8988T (cell line): ENCODE results near the gene SEMA5A.

Source experiments
- DNase-seq: peaks from one replicate; pipeline ENCODE4 v3.0.0; 2011

SEMA5A gene

DNA sequence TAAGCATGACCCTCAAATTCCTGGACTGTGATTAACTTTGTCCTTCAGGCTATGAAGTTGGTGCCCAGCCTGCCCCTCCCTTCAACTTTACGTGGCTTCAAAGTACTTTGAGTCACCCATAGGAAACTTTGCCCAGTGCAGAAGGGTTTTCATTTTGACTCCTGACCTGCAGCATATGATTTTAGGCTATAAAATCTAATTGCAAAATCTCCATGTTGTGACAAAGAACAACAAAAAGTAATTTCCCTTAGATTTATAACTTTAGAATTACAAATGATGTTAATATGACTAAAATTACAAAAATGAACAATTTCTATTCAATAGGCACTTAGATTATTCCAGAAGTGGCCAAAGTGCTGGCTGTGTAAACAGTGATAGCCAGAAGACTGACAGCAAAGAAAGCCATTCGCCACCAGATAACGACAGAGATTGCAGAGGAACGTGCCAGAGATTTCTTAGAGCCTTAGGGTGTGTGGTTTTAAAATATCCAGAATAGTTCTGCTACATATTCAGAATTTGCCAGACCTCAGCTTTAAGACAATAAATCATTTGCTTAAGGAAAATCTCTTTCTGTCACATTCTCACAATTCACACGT lies 197.4 kb downstream of the SEMA5A start:
- DNase-seq, result no peak

DNA sequence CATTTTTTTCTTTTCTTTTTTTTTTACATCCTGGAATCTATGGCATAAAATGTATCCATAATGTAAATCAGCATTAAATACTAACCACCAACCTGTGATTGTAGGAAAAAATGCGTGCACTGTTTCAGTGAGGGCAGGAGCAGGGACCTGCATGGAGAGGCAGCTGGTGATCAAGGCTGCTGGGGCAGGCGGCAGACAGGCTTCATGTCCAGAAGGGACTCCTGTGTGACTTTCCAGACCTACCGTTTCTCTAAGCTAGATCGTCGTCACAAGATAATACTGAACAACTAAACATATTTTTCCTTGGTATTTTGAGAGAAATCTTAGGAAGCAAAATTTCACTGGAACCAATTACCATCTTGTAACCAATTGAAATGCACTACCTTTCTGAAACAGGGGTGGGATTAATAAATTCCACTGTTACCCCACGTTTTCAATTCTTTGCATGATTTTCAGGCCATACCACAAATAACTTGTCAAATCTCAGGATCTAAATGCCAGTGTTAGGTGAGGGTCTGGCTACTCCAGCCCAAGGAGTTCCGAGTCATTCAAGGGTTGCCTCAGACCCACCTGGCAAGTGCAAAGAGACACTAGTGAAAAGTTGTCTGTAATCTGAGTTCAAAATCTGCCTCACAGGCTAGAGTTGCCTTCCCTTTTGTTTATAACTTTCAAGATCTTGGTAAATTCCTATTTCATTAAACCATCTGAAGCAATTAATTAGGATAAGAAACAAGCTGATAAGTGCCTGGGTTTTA lies 198.2 kb downstream of the SEMA5A start:
- no peak for DNase-seq

DNA sequence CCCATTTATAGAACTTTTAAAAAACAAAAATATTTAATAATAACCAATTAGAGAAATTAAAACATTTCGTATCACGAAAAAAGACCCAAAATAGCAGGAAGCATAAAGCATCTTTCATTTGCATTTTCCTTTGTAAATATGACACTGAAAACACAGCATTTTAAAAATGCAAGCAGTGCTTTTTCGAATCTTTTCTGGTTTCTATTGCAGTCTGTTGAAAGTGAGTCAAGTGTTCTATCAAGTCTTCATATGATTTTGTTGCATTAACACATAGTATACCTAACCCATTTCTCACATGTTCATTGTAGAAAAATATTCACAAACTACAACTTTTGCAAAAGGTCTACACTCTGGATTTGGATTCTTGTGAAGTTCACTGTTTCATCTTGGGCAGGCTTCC lies 198.8 kb downstream of the SEMA5A start:
- no peak for DNase-seq

DNA sequence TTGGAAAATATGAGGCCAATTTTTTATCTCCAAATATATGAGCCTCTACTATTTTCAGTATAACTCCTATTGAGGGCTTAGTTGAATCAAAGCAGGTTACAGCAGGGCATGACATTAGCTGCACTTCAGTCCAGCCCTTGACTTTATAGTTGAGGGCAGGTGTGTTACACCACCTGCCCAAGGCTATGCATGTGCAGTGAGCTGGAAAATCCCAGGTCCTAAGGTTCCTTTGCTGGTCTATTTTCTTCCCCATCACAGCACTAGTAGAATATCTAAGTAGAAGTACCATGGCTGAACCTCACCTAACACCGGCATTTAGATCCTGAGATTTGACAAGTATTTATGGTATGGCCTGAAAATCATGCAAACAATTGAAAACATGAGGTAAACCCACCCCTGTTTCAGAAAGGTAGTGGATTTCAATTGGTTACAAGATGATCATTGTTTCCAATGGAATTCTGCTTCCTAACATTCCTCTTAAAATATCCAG lies 201.1 kb downstream of the SEMA5A start:
- DNase-seq, result no peak

DNA sequence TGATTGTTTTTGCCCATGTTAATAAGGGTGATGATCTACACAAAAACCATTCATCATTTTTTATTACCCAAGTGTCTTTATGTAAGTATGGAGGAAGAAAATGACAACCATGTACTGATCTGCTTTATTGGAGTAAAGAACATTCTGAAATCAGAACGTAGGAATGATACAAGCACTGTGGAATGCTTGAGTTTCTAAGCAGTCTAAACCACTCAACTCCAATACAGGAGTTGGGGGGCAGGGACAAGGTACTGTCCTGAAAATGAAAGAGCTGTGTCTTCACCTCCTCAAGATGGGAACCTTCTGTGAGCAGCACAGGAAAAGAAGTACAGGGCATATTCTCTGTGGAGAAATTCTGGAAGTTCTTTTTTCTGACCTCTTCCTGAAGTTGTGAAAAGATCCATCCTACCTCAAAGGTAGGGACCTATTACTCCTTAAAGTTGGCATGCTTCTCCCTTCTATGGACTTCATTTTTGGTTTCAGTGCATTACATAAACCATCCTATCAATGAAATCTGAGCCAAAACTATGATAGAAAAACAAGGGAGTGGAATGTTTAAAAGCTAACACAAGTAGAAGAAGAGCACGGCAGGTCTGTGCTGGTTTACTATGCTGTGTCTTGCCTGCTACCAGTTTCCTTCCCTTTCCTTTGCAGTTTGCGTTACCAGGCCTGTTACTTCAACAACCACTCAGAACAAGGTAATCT lies 202.6 kb downstream of the SEMA5A start:
- no peak for DNase-seq

DNA sequence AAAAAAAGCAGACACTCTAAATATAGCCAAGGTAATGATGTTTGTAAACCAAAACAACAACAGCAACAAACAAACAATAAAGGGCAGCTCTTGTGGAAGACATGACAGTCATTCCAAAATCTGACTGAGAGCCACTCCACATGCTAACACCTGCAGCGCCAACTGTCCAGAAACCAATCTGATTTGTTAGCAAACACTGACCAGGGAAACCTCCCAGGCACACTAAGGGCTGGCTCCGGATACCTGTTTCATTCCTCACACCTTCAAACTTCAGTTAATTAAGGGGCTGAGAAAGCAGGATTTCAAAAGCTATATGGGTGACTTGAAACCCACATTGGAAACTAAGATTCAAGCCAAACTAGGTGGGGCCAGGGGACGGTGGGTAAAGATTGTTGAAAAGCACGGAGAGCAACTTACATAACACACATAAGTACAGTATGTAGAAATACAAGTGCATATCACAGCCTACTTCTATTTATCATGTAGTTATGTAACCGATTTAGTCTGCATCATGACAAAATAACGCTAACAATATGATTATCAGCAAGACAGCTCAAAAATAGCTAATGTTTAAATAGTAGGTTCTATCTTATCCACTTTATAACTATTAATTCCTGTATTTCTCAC lies 203.6 kb downstream of the SEMA5A start:
- DNase-seq, result no peak

DNA sequence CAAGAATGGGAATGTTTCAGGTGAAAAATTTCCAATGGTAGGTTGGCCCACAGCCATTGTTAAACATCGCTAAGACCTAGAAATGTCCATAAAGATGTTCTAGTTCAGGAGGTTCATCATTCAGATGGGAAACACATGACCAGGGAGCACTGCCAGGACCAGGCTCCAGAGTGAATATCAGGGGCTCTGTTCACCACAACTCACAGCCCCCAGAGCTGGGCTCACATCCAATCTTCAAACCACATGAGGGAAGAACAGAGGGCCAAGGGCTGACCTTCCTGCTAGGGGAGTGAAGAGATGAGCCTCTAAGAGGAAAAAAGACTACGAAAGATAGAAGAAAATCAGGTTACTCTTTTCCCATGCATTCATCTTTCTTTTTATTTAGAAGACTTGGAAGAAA lies 205.8 kb downstream of the SEMA5A start:
- no peak for DNase-seq

DNA sequence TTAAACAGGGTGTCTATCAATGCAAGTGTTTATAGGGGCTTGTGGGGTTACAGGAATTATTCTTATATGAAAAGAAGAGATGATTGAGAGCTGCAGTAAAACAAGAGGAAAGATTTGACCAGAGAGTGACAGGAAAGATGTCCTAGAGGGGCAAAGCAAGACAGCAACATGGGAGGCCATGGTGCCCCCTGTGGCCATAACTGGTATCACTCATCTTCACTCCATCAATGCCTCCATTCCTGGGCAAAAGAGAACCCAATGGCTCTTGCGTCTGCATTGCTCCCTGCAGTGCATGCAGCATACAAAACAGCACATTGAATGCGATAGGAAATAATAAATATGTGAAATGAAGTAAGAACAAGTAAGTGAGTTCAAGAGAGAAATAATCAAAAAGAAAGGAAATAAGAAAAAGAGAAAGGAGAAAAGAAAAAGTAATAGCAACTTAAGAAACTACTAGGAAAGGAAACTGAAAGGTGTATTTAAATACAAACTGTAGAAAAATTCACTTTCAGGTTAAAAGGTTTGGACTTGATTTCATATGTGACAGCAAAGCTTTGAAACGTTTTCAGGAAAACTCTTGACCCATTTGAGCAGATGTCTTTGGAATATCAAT lies 206.6 kb downstream of the SEMA5A start:
- DNase-seq, result no peak

DNA sequence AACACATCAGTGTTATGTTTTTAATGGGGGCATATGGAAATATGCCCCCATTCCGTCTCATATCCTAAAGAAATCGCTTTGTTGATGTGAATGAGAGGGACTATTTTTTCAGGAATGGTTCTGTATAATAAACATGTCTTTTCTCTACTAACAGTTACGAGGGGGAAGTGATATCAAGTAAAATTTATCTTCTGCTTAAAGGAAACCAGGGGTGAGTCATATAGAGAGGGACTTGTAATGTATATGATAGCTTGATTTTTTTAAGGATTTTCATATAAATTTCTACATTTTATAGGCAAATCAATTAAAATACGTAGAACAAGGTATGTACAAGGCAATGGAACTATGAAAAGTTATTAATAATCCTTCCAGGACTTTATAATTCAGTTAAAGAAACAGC lies 207.1 kb downstream of the SEMA5A start:
- DNase-seq, result no peak

DNA sequence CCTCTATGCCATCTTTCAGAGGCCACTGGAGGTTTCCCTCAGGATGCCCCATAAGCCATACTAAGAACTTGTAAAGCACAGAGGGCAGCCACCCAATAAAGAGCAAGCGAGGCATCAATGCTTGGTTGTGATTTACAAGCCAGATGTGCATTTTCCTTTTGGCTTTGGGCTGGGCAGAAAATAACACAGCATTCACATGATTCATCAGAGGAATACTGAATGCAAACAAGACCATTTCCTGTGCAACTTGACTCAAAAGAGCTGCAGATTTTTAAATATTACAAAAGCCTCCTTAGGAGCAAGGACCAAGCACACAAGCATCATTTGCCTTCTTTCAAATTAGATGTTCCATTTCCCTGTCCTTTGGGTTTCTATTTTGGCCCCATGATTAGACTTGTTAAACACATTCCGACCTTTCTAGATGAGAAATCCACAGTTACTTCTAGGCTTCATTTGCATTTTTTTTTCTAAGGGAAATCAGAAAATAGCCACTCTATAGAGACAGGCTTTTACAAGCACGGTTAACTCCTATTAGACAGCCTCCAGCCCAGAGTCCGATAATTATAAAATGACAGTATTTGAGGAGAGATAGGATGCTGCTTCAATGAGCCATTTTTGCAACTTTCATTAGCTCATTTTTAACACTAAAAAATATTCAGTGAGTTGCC lies 207.8 kb downstream of the SEMA5A start:
- no peak for DNase-seq

DNA sequence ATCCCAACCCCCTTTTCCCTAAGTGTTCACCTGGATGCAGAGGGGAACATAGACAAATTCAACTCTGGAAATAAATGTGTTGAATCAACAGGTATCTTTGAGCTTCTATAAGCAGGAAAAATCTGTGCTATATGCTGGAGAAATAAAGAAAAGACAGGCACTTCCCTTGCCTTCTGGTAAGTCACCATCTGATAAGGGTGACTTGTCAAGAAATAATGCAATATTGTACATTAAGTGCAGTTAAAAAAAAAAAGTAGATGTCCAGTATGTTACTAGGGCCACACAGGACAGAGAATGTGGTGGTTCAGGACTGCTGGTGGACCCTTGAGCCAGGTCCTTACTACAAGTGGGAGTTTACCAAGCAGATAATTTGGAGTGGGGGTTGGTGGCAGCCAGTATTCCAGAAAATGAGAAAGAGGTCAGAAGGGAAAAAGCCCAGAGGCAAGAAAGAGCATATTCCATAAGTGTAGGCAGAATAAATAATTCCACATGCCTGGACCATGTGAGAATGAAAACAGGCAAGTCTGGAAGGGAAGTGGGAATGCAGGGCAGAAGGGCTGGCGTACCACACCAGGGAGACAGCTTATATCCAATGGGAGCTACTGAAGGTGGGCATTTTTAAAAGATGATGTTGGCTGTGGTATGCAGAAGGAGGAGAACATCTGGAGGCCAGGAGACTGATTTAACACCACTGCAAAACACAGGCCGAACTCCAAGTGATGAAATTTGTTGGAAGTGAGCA lies 209.9 kb downstream of the SEMA5A start:
- DNase-seq, result no peak

DNA sequence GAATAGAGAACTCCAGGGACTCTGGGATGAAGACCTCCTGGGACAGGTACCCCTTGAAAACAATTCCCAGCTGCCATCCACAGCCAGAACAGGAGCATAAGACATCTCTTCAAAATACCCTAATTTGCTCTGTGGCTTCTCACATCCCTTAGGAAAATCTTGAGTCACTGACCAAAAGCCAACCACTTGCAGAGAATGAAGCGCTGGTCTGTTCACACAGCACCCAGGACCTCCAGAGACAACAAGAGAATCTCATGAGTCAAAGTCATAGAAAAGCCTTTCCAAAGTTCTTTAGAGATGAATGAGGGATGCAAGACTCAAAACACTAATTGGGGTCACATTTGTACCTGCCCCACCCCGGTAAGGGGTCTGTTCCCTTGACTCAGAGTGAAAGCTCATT lies 210.6 kb downstream of the SEMA5A start:
- no peak for DNase-seq

DNA sequence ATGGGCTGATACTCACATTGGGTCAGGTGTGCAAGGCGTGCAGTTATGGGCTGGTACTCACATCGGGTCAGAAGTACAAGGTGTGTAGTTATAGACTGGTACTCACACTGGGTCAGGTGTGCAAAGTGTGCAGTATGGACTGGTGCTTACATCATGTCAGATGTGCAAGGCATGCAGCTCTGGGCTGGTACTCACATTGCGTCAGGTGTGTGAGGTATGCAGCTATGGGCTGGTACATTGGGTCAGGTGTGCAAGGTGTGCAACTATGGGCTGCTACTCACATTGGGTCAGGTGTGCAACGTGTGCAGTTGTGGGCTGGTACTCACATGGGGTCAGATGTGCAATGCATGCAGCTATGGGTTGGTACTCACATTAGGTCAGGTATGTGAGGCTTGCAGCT lies 213.8 kb downstream of the SEMA5A start:
- no peak for DNase-seq

DNA sequence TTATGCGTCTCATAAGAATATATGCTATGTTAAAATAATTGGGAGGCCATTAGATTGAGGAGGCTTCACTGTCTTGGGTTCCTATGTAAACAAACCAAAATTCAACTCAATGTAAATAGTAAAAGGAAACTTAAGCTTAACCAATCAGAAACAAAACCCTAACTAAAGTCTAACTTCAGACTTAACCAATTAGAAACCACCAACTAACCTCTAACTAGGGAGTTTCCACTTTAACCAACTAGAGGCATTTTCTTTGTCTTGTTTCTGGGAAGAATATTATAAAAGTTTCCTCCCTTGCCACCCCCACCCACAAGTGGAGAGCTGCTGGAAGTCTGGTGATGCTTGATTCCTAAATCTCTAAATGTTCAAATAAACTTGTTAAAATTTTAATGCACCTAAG lies 214.5 kb downstream of the SEMA5A start:
- no peak for DNase-seq

DNA sequence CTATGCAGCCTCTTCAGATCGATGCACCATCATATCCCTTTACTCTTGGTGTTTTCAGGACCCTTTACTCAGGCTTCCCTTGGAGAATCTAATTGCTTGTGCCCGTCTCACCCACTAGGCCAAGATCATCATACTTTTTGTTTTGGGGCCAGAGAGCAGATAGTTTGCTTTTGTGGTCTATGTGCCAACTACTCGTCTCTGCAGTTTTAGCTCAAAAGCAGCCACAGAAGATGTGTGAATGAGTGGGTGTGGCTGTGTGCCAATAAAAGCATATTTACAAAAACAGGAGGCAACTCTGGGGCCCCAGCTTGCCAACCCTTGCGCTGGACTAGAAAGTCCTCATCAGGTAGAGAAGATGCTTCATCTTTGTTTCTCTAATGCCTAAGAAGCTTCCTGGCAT lies 216.8 kb downstream of the SEMA5A start:
- no peak for DNase-seq

DNA sequence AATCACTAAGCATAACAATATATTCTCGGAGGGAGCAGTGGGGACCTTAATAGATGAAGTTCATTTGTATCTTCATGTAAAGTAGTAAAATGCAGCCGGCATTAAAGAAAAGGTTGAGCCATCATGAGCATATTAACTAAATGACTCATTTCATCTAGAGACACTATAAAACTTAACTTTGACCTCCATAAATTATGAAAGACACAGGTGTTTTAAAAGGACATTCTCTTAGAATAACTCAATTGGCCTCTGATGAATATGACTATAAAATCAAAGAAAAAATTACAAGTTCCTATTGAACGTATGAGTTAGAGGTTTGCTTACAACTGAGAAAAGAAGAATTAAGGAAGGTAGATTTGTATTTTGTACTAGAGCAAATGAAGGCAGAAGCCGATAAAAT lies 220.3 kb downstream of the SEMA5A start:
- no peak for DNase-seq

DNA sequence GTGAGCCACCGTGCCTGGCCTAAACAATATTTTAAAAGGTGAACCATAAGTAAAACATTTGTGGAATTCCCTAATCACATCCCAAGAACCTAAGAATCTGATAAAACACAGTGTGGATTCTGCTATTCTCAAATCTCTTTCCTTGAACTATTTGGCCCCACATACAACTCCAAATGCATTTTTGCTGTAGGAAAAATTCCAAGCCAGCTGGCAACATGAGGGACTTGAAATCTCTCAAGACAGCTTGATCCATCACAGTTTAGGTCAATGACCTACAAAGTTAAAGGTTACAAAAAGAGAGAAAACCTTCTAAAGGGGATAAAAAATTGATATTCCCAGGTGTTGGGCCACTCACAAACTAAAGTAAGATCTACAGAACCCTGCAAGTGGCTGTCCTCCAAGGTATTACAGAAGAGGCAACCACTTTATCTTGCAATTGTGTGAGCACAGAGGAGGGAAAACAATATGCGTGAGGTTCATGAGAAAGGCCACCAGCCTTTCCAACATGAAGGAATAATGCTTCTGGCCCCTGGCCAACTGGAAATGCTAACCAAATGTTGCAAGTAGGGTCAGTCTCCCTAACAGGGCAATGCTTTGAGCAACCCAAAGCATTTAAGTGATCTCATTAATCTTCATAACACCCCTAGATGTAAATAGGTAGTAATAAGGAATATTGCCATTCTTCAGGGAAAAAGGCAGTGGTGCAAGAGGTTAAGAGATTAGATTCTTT lies 221.4 kb downstream of the SEMA5A start:
- DNase-seq, result no peak

DNA sequence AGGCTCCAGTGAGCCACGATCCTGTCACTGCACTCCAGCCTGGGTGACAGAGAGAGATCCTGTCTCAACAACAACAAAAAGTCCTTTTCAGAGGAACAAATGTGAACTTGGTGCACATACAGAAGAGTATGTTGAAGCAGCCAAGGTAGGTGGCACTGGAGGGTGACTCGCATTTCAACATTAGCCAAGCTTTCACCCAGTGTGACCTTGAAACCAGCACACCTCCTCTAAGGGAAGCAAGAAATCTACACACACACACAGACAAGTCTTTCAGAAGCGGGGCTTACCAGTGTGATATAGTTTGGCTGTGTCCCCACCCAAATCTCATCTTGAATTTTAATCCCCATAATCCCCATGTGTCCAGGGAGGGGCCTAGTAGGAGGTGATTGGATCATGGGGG lies 225.2 kb downstream of the SEMA5A start:
- DNase-seq, result no peak

DNA sequence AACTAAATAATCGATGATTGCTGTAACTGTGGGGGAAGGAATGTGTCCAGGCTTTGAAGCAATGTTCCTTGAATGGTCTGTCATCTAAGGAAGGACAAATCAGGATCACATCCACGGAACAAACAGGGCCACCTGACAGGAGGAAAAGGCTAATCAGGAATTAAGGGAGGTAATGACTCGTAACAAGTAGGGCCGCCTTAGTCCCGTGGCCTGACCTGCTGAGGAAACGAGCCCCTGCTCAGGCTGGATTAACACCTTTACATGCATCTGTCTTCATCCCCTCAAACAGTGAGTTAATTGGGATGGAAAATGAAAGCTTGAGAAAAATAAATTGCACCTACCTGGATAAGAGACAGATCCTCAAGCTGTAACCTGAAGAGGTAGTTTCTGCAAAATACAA lies 227.8 kb downstream of the SEMA5A start:
- DNase-seq, result no peak

DNA sequence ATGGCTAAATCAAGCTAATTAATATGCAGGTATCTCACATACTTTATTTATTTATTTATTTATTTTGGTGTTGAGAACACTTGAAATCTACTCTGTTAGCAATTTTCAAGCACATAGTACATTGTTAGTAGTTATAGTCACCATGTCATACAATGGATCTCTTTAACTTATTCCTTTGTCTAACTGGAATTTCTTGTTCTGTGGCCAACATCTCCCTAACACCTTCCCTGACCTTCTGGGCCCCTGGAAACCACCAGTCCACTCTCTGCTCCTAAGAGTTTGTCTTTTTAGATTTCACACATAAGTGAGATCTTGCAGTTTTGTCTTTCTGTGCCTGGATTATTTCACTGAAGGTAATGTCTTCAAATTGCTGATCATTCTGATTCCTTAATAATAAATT lies 229.1 kb downstream of the SEMA5A start:
- DNase-seq, result no peak

DNA sequence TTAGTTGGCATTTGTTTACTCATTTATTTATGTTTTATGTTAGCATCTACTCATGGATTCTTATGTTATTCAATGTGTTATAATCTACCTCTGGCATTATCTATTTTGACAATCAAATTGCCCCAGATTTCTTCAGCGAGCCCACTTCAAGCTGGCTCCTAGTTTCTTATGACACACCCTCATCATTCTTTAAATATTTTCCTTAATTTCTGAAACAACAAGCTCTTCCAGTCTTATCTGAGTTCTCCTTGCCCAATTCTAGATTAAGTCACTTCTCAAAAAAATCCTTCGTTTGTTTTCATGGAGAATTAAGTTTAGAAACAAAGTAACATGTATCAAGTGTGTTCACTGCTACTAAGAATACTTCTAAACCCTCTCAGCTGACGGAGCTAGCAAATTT lies 229.8 kb downstream of the SEMA5A start:
- no peak for DNase-seq
